ENCODE data around the gene CKAP5. TPM values are rescaled to one million over a fixed set of nuclear protein-coding genes. Genes with fewer than 3 reads are reported as not detected.

The CKAP5 gene
- total RNA-seq, 1 experiment from 2014 or later, result 221 TPM

DNA sequence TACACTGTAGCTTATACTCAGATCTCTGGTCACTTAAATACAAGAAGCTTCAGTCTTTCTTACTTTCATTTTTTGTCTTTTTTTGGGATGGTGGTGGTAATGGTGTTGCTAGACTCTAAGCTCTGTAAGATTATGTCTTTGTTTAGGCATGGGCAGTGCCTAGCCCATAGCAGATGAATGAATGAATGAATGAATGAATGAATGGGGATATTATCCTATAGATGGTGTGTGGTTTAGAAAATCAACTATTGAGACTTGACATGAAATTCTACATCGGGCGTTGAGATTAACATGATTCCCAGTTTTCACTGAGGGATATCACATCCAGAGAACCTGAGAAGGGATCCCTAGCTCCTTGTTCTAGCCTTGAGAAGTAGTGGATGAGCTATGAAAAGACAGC is 9.8 kb upstream of the CKAP5 start:
- Histone ChIP-seq H3K36me3 (ENCODE audit: control insufficient read depth, insufficient read depth, low read length) (no peaks in the 10 kb centered on the region), H3K27me3 (replicated peaks; ENCODE audit: control insufficient read depth, insufficient read depth, low read length) (no peaks in the 10 kb centered on the region), H3K4me3 (ENCODE audit: low read depth, low read length) (no peak overlapping the region), H3K4me1 (no peaks in the 10 kb centered on the region), H3K9me3 (no peaks in the 10 kb centered on the region)
- H3K36me3 Mint-ChIP-seq (ENCODE audit: insufficient read depth, unreplicated experiment), result no peaks in the 10 kb centered on the region
- POLR2A ChIA-PET, result no interaction called here
- BruUV-seq (replicated peaks), result no TSS peak
- TF ChIP-seq, protein P1, sequence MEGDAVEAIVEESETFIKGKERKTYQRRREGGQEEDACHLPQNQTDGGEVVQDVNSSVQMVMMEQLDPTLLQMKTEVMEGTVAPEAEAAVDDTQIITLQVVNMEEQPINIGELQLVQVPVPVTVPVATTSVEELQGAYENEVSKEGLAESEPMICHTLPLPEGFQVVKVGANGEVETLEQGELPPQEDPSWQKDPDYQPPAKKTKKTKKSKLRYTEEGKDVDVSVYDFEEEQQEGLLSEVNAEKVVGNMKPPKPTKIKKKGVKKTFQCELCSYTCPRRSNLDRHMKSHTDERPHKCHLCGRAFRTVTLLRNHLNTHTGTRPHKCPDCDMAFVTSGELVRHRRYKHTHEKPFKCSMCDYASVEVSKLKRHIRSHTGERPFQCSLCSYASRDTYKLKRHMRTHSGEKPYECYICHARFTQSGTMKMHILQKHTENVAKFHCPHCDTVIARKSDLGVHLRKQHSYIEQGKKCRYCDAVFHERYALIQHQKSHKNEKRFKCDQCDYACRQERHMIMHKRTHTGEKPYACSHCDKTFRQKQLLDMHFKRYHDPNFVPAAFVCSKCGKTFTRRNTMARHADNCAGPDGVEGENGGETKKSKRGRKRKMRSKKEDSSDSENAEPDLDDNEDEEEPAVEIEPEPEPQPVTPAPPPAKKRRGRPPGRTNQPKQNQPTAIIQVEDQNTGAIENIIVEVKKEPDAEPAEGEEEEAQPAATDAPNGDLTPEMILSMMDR (IDR thresholded peaks at IDR 0.05; ENCODE audit: insufficient read depth in 1 of 2, low read depth in 1 of 2, low read length in 1 of 2, severe bottlenecking in 1 of 2, unreplicated experiment in 1 of 2), result no peak
- H3K4me3 Mint-ChIP-seq (ENCODE audit: unreplicated experiment), result no peak overlapping the region
- H3K9me3 Mint-ChIP-seq (ENCODE audit: unreplicated experiment), result peaks cover 8% of the 10 kb centered on the region
- no peak for DNase-seq
- H3K27me3 Mint-ChIP-seq (ENCODE audit: insufficient read depth, unreplicated experiment), result no peaks in the 10 kb centered on the region
- peaks cover 7% of the 10 kb centered on the region for H3K4me1 Mint-ChIP-seq (ENCODE audit: low read depth, unreplicated experiment)
- CTCF ChIA-PET, result no interaction called here
- intact Hi-C loops (cut with micrococcal nuclease; ENCODE audit: unreplicated experiment), result no loop called here
- no peak overlapping the region for H3K27ac Mint-ChIP-seq (ENCODE audit: unreplicated experiment)

GRCh38 chr11:46855167-46855566 is 9.1 kb upstream of the CKAP5 start:
- no TSS peak for BruUV-seq (replicated peaks)
- Mint-ChIP-seq H3K9me3 (ENCODE audit: unreplicated experiment) (peaks cover 12% of the 10 kb centered on the region), H3K27me3 (ENCODE audit: insufficient read depth, unreplicated experiment) (no peaks in the 10 kb centered on the region), H3K36me3 (ENCODE audit: insufficient read depth, unreplicated experiment) (no peaks in the 10 kb centered on the region), H3K27ac (ENCODE audit: unreplicated experiment) (no peak overlapping the region), H3K4me3 (ENCODE audit: unreplicated experiment) (no peak overlapping the region), H3K4me1 (ENCODE audit: low read depth, unreplicated experiment) (peaks cover 7% of the 10 kb centered on the region)
- POLR2A ChIA-PET, result no interaction called here
- CTCF ChIA-PET, result no interaction called here
- no peaks in the 10 kb centered on the region for H3K27me3 ChIP-seq (replicated peaks; ENCODE audit: control insufficient read depth, insufficient read depth, low read length)
- no peak for DNase-seq
- H3K9me3 ChIP-seq, result no peaks in the 10 kb centered on the region
- H3K4me3 ChIP-seq (ENCODE audit: low read depth, low read length), result no peak overlapping the region
- H3K36me3 ChIP-seq (ENCODE audit: control insufficient read depth, insufficient read depth, low read length), result no peaks in the 10 kb centered on the region
- intact Hi-C loops (cut with micrococcal nuclease; ENCODE audit: unreplicated experiment), result no loop called here
- TF ChIP-seq, protein P1 (IDR thresholded peaks at IDR 0.05; ENCODE audit: insufficient read depth in 1 of 2, low read depth in 1 of 2, low read length in 1 of 2, severe bottlenecking in 1 of 2, unreplicated experiment in 1 of 2), result no peak
- no peaks in the 10 kb centered on the region for H3K4me1 ChIP-seq

DNA sequence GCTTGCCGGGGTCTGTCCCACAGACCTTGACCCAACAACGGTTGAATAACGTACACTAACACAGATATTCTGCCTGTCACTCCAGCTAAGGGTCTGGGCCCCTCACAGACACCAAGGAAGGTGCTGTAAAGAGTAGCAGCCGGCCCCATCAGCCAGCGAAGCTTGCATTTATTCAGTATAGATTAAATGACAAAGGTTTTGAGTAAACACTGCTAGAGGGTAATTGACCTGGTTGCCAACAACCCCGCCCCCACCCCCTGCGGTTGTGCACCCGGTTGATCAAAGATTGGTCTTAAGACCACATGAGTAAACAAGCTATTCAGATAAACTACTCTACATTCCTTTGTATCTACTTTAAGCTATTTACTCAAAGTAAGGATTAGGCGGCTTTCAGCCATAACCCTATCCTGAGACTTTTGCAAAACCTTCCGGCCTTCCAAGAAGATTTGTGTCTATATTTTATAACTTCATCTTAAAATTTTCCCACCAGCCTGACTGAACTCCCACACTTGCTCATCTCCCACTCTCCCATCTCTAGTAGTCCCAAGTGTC is 4.8 kb upstream of the CKAP5 start:
- TF ChIP-seq, protein P1 (IDR thresholded peaks at IDR 0.05; ENCODE audit: insufficient read depth in 1 of 2, low read depth in 1 of 2, low read length in 1 of 2, severe bottlenecking in 1 of 2, unreplicated experiment in 1 of 2), result no peak
- no peaks in the 10 kb centered on the region for H3K9me3 ChIP-seq
- no peaks in the 10 kb centered on the region for H3K27me3 Mint-ChIP-seq (ENCODE audit: insufficient read depth, unreplicated experiment)
- no peaks in the 10 kb centered on the region for H3K4me1 ChIP-seq
- no peak overlapping the region for H3K4me3 Mint-ChIP-seq (ENCODE audit: unreplicated experiment)
- ChIA-PET POLR2A (no interaction called here), CTCF (no interaction called here)
- DNase-seq, result no peak
- intact Hi-C loops (cut with micrococcal nuclease; ENCODE audit: unreplicated experiment), result no loop called here
- BruUV-seq (replicated peaks), result no TSS peak
- H3K27me3 ChIP-seq (replicated peaks; ENCODE audit: control insufficient read depth, insufficient read depth, low read length), result no peaks in the 10 kb centered on the region
- peaks cover 16% of the 10 kb centered on the region for H3K4me1 Mint-ChIP-seq (ENCODE audit: low read depth, unreplicated experiment)
- peaks cover 26% of the 10 kb centered on the region for H3K9me3 Mint-ChIP-seq (ENCODE audit: unreplicated experiment)
- peaks cover 6% of the 10 kb centered on the region for H3K36me3 Mint-ChIP-seq (ENCODE audit: insufficient read depth, unreplicated experiment)
- no peak overlapping the region for H3K4me3 ChIP-seq (ENCODE audit: low read depth, low read length)
- no peaks in the 10 kb centered on the region for H3K36me3 ChIP-seq (ENCODE audit: control insufficient read depth, insufficient read depth, low read length)
- H3K27ac Mint-ChIP-seq (ENCODE audit: unreplicated experiment), result no peak overlapping the region

All from Caco-2 (cell line).